H9 (cell line): ENCODE data around the gene RNF157. TPM values are rescaled to one million over a fixed set of nuclear protein-coding genes. Genes with fewer than 3 reads are reported as not detected.

Experiments
- DNase-seq: peaks from one replicate; pipeline ENCODE4 v3.0.0-alpha.2; 2017
- H2AFZ ChIP-seq: one replicate; pipeline ENCODE4 v1.6.1; 2013; ENCODE audit warnings: mild to moderate bottlenecking, low read length, control low read depth, moderate library complexity
- H2AK5ac ChIP-seq: 2 replicates; pipeline ENCODE4 v1.6.1; 2013; ENCODE audit warnings: low read length, control low read depth, mixed read lengths; ENCODE audit not compliant: insufficient read length
- H2BK120ac ChIP-seq: one replicate; pipeline ENCODE4 v1.6.1; 2013; ENCODE audit warnings: low read depth, mild to moderate bottlenecking, low read length, control low read depth, inconsistent platforms; ENCODE audit not compliant: poor library complexity, severe bottlenecking
- H2BK12ac ChIP-seq: 2 replicates; pipeline ENCODE4 v1.6.1; 2013; ENCODE audit warnings: low read length, control low read depth, mixed read lengths, low read depth; ENCODE audit not compliant: insufficient read length
- H2BK15ac ChIP-seq: 2 replicates; pipeline ENCODE4 v1.6.1; 2013; ENCODE audit warnings: low read depth, low read length, control low read depth
- H2BK20ac ChIP-seq: one replicate; pipeline ENCODE4 v1.6.1; 2013; ENCODE audit warnings: low read depth, mild to moderate bottlenecking, low read length, control low read depth, inconsistent platforms; ENCODE audit not compliant: poor library complexity, severe bottlenecking
- H2BK5ac ChIP-seq: 2 replicates; pipeline ENCODE4 v1.6.1; 2013; ENCODE audit warnings: low read length, control low read depth, mixed read lengths; ENCODE audit not compliant: insufficient read length
- H3K14ac ChIP-seq: 2 replicates; pipeline ENCODE4 v1.6.1; 2013; ENCODE audit warnings: low read length, control low read depth; ENCODE audit not compliant: insufficient read depth
- H3K18ac ChIP-seq: 2 replicates; pipeline ENCODE4 v1.6.1; 2013; ENCODE audit warnings: low read depth, mild to moderate bottlenecking, mixed read lengths, low read length, control low read depth; ENCODE audit not compliant: insufficient read length
- H3K23ac ChIP-seq: 2 replicates; pipeline ENCODE4 v1.6.1; 2013; ENCODE audit warnings: low read length, control low read depth, mixed read lengths, low read depth; ENCODE audit not compliant: insufficient read length
- H3K23me2 ChIP-seq: 2 replicates; pipeline ENCODE4 v1.6.1; 2013; ENCODE audit warnings: low read depth, mild to moderate bottlenecking, mixed read lengths, low read length, control low read depth; ENCODE audit not compliant: insufficient read length, poor library complexity, severe bottlenecking
- H3K27ac ChIP-seq: 2 replicates; pipeline ENCODE4 v1.5.1; 2013; ENCODE audit warnings: low read length, control low read depth, mixed read lengths, low read depth; ENCODE audit not compliant: insufficient read length
- H3K27me3 ChIP-seq: 2 replicates; pipeline ENCODE4 v1.6.1; 2013; ENCODE audit warnings: low read length, control low read depth, inconsistent platforms; ENCODE audit not compliant: insufficient read depth
- H3K4ac ChIP-seq: 2 replicates; pipeline ENCODE4 v1.6.1; 2013; ENCODE audit warnings: low read depth, mild to moderate bottlenecking, control low read depth, inconsistent platforms, low read length, moderate library complexity
- H3K4me1 ChIP-seq: 2 replicates; pipeline ENCODE4 v1.6.1; 2013; ENCODE audit warnings: low read length, control low read depth, inconsistent platforms; ENCODE audit not compliant: insufficient read depth
- H3K4me2 ChIP-seq: 2 replicates; pipeline ENCODE4 v1.6.1; 2013; ENCODE audit warnings: low read length, control low read depth, mixed read lengths; ENCODE audit not compliant: insufficient read length, insufficient read depth
- H3K56ac ChIP-seq: 2 replicates; pipeline ENCODE4 v1.6.1; 2013; ENCODE audit warnings: low read depth, mild to moderate bottlenecking, mixed read lengths, low read length, control low read depth; ENCODE audit not compliant: insufficient read length
- H3K79me1 ChIP-seq: 2 replicates; pipeline ENCODE4 v1.6.1; 2013; ENCODE audit warnings: low read depth, mild to moderate bottlenecking, moderate library complexity, low read length, control low read depth, inconsistent platforms; ENCODE audit not compliant: insufficient read depth, poor library complexity, severe bottlenecking
- H3K79me2 ChIP-seq: 2 replicates; pipeline ENCODE4 v1.6.1; 2013; ENCODE audit warnings: low read length, control low read depth, inconsistent platforms; ENCODE audit not compliant: insufficient read depth
- H3K9ac ChIP-seq: 2 replicates; pipeline ENCODE4 v1.6.1; 2013; ENCODE audit warnings: low read length, control low read depth, mixed read lengths; ENCODE audit not compliant: insufficient read length; ENCODE audit errors: extremely low read depth
- H3K9me3 ChIP-seq: one replicate; pipeline ENCODE4 v1.6.1; 2013; ENCODE audit warnings: low read depth, low read length, inconsistent platforms; ENCODE audit not compliant: control insufficient read depth
- H3T11ph ChIP-seq: one replicate; pipeline ENCODE4 v1.6.1; 2013; ENCODE audit warnings: mild to moderate bottlenecking, low read length, control low read depth, inconsistent platforms
- H4K20me1 ChIP-seq: one replicate; pipeline ENCODE4 v1.6.1; 2013; ENCODE audit not compliant: control insufficient read depth, insufficient read length, insufficient read depth
- H4K5ac ChIP-seq: 2 replicates; pipeline ENCODE4 v1.6.1; 2013; ENCODE audit warnings: low read depth, mild to moderate bottlenecking, mixed read lengths, low read length, control low read depth; ENCODE audit not compliant: insufficient read length
- H4K8ac ChIP-seq: replicated peaks from 2 replicates; pipeline ENCODE4 v1.6.1; 2013; ENCODE audit warnings: low read length, control low read depth, mixed read lengths, low read depth; ENCODE audit not compliant: insufficient read length
- H4K91ac ChIP-seq: 2 replicates; pipeline ENCODE4 v1.6.1; 2013; ENCODE audit warnings: low read depth, mild to moderate bottlenecking, moderate library complexity, mixed read lengths, low read length, control low read depth; ENCODE audit not compliant: insufficient read length
- H3K27ac Mint-ChIP-seq, 3 experiments: 2 replicates in 2 of 3; 3 replicates in 1 of 3; pipeline ENCODE4 v1.8.0; 2020 to 2021; ENCODE audit warnings: mixed read lengths in 3 of 3, mild to moderate bottlenecking in 1 of 3, moderate library complexity in 1 of 3
- H3K27me3 Mint-ChIP-seq: 2 replicates; pipeline ENCODE4 v1.8.0; 2021; ENCODE audit warnings: low read depth, mild to moderate bottlenecking, moderate library complexity, mixed read lengths
- H3K36me3 Mint-ChIP-seq, 3 experiments: 2 replicates in 2 of 3; 3 replicates in 1 of 3; pipeline ENCODE4 v1.8.0; 2020 to 2021; ENCODE audit warnings: low read depth in 3 of 3, mixed read lengths in 3 of 3; ENCODE audit not compliant: insufficient read depth in 1 of 3
- H3K4me1 Mint-ChIP-seq, 2 experiments: 2 replicates each; pipeline ENCODE4 v1.8.0; 2020; ENCODE audit warnings: mixed read lengths in 2 of 2
- H3K4me3 Mint-ChIP-seq, 2 experiments: 2 replicates in 1 of 2; 3 replicates in 1 of 2; pipeline ENCODE4 v1.8.0; 2020 to 2021; ENCODE audit warnings: mild to moderate bottlenecking in 2 of 2, mixed read lengths in 2 of 2, moderate library complexity in 1 of 2
- H3K9me3 Mint-ChIP-seq, 2 experiments: 2 replicates in 1 of 2; 3 replicates in 1 of 2; pipeline ENCODE4 v1.8.0; 2020; ENCODE audit warnings: mild to moderate bottlenecking in 2 of 2, mixed read lengths in 2 of 2, moderate library complexity in 1 of 2
- WGBS: extraction: QIAGEN DNeasy Blood & Tissue Kit; methylation state at CpG from one replicate; pipeline ENCODE4 v1.1.7; 2013; ENCODE audit warnings: missing lambda C conversion rate, low lambda C conversion rate, mixed read lengths; ENCODE audit not compliant: insufficient read length; ENCODE audit errors: extremely low coverage; 5-methylcytosine and 5-hydroxymethylcytosine counted together
- total RNA-seq: library from RNA; stranded (reverse); gene quantifications from 2 replicates; pipeline ENCODE4 v1.2.1, GENCODE V29; 2021
- TF ChIP-seq, protein P1 (sequence below): fragments of 200-600 bp; sonication (generic); conservative IDR thresholded peaks from 3 replicates; pipeline ENCODE4 v1.8.0; 2021; ENCODE audit warnings: antibody characterized with exemption, mild to moderate bottlenecking

RNF157 gene
- total RNA-seq, 1 experiment from 2014 or later: 9.9 TPM

GRCh38 chr17:76280650-76281049 lies 40.4 kb upstream of the RNF157 start:
- H3K4me3 Mint-ChIP-seq: no peak overlapping the region
- Histone ChIP-seq H3K9me3 (no peaks in the 10 kb centered on the region), H3K23me2 (no peaks in the 10 kb centered on the region), H3K23ac (no peak overlapping the region), H3K18ac (no peak overlapping the region), H3K9ac (no peak overlapping the region), H3K4me1 (no peaks in the 10 kb centered on the region), H2AFZ (no peak overlapping the region), H3K56ac (no peak overlapping the region), H3K27me3 (no peaks in the 10 kb centered on the region), H4K20me1 (no peaks in the 10 kb centered on the region), H4K5ac (no peak overlapping the region), H2BK5ac (no peak overlapping the region), H2BK15ac (no peak overlapping the region), H3K4me2 (no peak overlapping the region), H2AK5ac (no peak overlapping the region), H2BK120ac (no peak overlapping the region), H3K4ac (no peak overlapping the region), H3K79me1 (no peaks in the 10 kb centered on the region), H4K91ac (no peak overlapping the region), H4K8ac (no peak overlapping the region), H3K79me2 (no peaks in the 10 kb centered on the region), H2BK12ac (no peak overlapping the region), H3K14ac (no peak overlapping the region), H3T11ph (no peak overlapping the region), H3K27ac (no peak overlapping the region), H2BK20ac (no peak overlapping the region)
- no peaks in the 10 kb centered on the region for H3K36me3 Mint-ChIP-seq
- TF ChIP-seq, protein P1, sequence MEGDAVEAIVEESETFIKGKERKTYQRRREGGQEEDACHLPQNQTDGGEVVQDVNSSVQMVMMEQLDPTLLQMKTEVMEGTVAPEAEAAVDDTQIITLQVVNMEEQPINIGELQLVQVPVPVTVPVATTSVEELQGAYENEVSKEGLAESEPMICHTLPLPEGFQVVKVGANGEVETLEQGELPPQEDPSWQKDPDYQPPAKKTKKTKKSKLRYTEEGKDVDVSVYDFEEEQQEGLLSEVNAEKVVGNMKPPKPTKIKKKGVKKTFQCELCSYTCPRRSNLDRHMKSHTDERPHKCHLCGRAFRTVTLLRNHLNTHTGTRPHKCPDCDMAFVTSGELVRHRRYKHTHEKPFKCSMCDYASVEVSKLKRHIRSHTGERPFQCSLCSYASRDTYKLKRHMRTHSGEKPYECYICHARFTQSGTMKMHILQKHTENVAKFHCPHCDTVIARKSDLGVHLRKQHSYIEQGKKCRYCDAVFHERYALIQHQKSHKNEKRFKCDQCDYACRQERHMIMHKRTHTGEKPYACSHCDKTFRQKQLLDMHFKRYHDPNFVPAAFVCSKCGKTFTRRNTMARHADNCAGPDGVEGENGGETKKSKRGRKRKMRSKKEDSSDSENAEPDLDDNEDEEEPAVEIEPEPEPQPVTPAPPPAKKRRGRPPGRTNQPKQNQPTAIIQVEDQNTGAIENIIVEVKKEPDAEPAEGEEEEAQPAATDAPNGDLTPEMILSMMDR: no peak
- H3K9me3 Mint-ChIP-seq: no peaks in the 10 kb centered on the region
- peaks cover 1% of the 10 kb centered on the region; the same call in 1 of the 2 replicates for H3K27me3 Mint-ChIP-seq
- no peak for DNase-seq
- peaks cover 6 to 17% of the 10 kb centered on the region in 2 experiments for H3K4me1 Mint-ChIP-seq
- no CpG with 5 or more reads among the region's 15 CpGs for WGBS
- H3K27ac Mint-ChIP-seq: no peak overlapping the region
